Measurements from ENCODE around the gene UBE2E2.
"Not testable (repeated sequence)": the region's sequence is repeated elsewhere in the genome, so short reads cannot be mapped to it uniquely, and the experiment has no call there.

Gene UBE2E2

DNA sequence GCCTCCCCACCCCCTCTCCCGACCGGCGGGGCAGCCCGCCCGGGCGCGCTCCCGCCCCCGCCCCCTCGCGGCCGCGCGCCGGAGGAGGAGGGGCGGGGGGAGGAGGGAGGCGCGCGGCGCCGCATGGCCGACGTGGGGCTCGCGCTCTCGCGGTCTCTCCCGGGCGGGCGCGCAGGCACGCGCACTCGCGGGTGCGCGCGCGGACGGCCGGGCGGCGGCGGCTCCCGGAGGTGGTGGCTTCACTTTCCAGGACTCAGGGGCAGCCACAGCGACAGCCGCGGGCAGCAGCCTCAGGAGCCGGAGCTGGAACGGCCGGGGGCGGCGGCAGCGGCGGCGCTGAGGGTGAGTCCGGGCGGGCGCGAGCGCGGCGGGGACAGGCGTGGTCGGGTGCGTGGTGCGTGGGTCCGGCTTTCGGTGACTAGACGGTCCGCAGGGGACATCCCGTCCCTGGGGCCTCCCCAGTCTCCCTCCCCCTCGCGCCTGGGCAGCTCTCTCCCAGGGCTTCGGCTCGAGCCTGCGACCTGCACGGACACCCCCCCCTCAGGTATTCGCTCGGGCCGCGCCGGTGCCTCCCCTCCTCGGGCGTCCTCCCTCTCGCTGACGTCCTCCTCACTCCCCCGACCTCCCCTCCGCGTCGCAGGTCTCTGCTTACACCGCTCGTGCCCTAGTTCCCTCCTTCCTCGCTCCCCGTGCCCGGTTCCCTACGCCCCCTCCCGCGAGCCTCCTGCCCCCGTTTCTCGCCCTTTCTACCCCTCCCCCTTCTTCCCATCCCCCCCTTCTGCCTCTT, at the start of gene UBE2E2:
TSS of gene UBE2E2 (plus strand) at position 407 of the 787 bp plus-strand sequence.
- peak; percentile 10 for DNase-seq

DNA sequence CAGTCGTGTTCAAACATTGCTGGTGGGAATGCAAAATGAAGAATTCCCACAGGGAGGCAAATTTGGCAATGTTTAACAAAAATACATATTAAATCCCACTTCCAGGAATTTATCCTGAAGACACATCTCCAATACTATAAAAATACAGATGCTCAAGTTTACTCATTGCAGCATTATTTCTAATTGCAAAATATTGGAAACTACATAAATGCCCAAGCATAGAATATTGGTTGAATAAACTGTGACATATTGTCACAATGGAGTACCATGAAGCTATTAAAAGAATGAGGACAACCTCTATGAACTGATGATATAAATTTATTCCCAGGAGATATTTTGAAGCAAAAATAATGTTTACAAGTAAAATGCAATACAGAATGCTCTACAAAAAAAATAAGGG, 49.7 kb upstream of the UBE2E2 start:
- no peak for DNase-seq

DNA sequence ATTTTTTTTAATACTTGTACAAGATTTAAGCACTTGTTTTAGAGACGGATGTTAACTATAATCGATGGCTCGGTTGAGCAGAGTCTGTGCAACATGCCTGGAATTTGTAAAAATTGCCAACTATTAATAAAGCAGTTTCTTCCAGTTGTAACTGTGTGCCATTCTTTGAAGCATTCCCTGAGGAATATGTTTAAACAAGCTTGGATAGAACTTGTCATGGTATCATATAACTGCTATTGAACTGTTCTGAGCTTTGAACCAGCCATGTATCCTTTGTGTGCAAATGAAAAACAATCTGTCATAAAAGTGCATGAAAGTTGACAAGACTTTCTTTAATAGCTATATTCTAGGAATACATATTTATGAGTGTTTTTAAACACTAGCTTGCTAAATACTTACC, 45.8 kb upstream of the UBE2E2 start:
- no peak for DNase-seq

- no peak for DNase-seq
These were observed 43.2 kb upstream of the UBE2E2 start for GRCh38 chr3:23159929-23160328.

- no peak for DNase-seq
These were observed 41.8 kb upstream of the UBE2E2 start for GRCh38 chr3:23161308-23161707.

DNA sequence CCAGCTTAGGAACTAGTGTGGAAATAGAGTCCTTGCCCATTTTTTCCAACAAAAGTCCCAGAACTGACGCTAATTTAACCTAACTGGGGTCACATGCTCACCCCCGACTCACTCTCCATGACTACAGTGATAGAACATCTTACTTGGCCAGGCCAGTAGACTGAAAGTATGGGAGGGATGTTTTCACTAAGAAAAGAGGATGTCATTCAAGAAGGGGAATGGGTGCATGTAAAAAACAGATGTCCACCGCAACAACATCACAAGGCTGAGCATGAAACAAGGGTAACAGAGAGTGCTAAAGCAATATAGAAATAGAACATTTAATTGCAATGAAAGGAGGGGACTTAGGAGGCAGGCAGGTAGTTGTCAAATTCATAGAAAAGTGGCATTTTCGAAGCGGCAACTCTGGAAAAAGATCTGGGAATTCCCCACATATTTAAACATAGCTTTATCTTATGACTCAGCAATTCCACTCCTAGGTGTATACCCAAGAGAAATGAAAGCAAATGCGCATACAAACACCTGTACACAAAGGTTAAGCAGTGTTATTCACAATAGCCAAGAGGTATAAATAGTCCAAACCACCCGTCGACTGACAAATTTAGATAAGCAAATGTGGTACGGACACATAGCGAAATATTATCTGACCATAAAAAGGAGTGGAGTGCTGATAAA, 41.1 kb upstream of the UBE2E2 start:
- no peak for DNase-seq

GRCh38 chr3:23162934-23163333, 40.2 kb upstream of the UBE2E2 start:
- no peak for DNase-seq

- DNase-seq: no peak
These were observed 38.4 kb upstream of the UBE2E2 start for GRCh38 chr3:23164746-23165145.

GRCh38 chr3:23165571-23165970, 37.6 kb upstream of the UBE2E2 start:
- DNase-seq: no peak

DNA sequence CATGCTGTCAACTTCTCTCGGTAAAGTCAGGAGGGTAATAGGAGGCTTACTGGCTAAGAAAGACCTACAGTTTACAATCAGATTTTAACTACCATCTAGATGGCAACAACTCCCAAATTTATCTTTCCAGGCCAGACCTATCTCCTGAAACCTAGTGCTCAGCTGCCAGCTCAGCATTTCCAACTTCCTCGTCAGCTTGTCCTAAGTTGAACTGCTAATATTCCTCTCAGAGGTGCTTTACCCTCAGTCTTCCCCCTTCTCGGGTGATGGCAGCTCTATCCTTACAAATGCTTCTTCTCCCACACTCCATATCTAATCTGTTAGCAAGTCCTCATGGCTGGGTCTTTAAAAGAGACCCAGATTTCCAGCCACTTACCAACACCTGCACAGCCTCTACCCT, 36.9 kb upstream of the UBE2E2 start:
- DNase-seq: no peak

DNA sequence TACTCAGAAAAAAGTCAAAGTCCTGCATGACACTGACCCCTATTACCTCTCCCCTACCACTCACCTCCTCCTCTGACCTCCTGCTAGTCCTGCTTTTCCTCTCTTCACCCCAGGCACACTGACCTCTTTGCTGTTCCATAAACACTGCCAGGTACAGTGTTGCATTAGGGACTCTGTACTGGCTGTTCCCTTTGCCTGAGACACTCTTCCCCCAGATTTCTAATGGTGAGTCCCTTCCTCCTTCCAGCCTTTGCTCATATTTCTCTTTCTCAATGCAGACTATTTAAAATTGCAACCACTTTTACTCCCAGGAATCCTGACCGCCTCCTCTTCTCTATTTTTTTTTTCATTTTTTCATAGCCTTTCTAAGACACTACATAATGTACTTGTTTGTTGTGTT, 36.3 kb upstream of the UBE2E2 start:
- DNase-seq: no peak

DNA sequence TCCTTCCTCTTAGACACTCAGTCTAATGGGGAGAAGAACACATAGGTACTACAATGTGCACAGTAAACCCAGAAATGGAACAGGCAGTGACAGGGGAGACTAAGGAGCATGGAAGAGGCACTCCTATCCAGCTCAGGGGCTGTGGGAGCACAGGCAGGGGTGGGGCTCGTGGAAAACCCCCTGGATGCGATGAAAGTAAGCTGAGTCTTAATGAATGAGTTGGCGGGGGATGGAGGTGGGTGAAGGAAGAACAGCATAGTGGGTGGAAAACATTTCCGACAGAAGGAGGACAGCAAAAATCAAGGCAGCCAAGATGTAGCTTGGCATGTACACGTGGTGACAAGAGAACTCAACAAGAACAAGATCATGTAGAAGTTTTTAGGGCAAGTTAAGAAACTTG, 33.6 kb upstream of the UBE2E2 start:
- no peak for DNase-seq

DNA sequence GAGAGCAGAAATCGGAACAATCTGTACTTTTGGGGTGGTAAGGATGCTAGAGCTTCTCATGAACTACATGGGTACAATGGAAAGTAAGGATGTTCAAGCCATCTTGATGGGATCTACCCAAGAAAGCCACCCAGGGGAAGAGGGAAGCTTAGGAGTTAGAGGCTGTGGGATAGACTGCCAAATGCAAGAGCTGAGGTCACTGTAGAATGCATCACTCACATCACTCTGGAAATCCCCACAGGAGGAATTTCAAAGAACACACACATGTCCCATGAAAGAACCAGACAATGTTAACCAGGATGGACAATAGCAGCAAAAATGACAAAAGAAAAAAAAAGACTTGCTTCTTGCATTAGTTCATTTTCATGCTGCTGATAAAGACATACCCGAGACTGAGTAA, 32.8 kb upstream of the UBE2E2 start:
- no peak for DNase-seq

DNA sequence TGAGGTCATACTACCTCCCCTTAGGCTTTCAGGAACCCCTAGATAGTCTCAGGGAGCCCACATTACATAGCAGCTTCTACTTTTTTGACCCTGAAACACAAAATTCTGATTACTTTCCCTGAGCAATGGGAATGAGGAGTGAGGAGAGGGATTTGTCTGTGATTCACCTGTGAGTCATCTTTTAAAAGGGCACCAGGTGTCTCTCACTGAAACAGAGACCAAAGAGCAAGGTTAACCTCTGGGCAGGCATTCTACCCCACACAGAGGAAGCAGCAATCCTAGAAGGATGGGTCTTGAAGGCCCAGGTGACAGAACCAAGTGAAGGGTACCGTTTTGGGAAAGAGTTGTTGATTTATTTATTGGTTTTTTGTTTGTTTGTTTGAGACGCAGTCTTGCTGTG, 31.1 kb upstream of the UBE2E2 start:
- DNase-seq: no peak

DNA sequence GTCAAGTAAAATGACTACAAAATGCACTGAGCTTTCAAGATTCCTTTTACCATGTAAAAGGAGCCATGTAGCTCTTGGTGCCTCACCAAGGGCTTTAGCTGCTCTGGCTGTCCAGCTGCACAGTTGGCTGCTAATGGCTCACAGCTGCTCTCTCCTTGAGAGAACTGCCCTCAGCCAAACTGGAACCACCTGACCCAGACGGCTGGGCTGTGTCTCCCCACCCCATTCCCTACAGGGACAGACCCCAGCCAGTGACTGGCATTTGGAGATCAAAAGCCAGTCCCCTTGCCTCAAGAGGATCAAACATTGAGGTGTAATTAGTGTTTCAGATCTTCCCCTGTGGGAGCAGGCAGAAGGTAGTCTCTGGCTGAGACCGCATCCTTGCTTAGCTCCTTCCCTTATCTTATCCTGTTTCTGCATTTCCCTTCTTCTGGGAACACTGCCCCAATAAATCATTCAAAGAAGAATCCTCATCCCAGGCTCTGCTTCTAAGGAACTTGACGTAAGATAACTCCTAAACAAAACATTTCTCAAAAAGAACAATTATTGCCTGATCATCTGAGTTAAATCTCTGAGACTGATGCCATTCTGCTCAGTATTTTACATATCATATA, 28.6 kb upstream of the UBE2E2 start:
- DNase-seq: no peak

DNA sequence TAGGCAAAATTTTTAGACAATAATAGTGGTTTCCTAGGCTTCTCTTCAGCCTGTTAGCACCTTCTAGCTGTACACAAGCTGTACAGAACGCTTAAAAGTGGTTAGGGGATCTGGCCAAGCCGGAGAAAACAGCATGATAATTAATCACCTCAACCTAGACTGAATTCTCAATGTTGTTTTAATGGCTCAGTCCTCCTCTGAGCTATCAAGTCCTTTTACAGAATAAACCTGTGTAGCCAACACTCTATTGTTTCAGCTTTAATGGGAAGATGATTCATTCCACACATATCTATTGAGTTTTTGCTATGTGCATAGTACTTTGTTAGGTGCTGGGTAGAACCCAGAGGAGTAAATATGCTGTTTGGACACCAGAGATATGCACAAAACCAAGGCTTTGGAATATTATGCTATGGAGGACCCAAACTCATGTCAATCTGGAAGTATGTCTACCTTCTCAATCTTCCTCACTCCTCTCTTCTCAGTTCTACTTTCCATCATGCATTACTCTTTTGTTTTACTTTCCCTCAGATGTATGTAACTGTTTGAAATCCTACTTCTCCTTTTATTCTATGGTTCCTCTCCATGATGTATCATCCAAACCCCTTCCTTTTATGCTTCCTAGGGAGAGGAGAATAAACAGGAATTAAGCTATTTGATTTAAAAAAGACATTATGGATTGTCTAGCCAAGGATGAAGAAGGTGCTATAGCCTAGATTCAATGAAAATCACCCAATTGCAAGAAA, 27.6 kb upstream of the UBE2E2 start:
- DNase-seq: no peak

DNA sequence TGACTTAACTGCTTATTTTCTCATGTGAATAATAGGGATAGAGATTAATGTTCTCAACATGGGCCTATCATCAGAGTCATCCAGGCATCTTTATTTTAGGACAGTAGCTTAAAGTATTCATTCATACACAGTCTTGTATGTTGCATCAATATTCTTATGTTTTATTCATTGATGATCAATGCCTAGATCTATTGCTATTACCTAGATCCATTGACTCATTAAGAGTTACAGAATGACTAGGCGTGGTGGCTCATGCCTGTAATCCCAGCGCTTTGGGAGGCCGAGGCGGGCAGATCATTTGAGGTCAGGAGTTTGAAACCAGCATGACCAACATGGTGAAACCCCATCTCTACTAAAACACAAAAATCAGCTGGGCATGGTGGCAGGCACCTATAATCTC, 26.3 kb upstream of the UBE2E2 start:
- not testable (repeated sequence) for DNase-seq

- DNase-seq: no peak
These were observed 20.1 kb upstream of the UBE2E2 start for GRCh38 chr3:23182996-23183513.

GRCh38 chr3:23183731-23184130, 19.4 kb upstream of the UBE2E2 start:
- no peak for DNase-seq

- DNase-seq: no peak
These were observed 17.3 kb upstream of the UBE2E2 start for GRCh38 chr3:23185861-23186260.

DNA sequence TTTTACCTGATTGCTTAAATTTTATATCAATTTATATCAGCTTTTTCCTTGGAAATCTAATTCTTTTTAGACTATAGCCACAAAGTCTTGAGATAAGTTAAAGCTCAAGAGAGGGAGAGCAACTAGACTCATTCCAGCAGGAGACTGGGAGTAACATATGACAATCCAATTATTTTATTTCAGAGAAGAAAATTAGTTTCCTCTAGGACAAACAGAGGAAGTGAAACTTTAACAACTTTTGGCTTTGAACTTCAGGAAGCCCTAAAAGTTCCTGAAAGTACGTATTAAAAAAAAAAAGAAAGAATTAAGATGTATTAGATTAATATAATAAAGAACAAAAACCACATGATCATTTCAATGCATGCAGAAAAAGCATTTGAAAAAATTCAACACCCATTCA, 13.9 kb upstream of the UBE2E2 start:
- DNase-seq: no peak

- no peak for DNase-seq
These were observed 10.3 kb upstream of the UBE2E2 start for GRCh38 chr3:23192816-23193215.

- no peak for DNase-seq
These were observed 9.3 kb upstream of the UBE2E2 start for GRCh38 chr3:23193831-23194230.

Measured in activated effector memory CD4-positive, alpha-beta T cell treated with Interleukin-2 at 50 U/mL for 16 hours (primary cell).